ENCODE measurements around the gene SLC35D2.

The SLC35D2 gene

DNA sequence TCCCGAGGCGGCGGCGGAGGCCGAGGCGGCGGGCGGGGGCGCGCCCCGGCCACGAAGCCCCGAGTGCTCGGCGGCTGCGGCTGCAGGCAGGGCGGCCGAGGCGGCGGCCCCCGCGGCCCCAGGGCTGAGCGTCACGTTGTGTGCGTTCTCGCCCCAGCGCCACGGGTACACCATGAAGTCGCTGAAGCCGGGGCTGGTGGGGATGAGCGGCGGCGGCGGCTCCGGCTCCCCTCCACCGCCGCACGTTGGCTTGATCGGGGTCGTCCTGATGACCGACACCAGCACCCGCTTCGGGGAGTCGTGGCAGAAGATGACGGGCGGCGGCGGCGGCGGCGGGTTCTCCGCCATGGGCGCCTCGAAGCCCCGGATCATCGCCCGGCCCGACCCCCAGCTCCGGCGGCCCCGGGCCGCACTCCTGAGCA is 34.2 kb upstream of the SLC35D2 start:
- Histone ChIP-seq H3K4me1 (ENCODE audit: control insufficient read depth, insufficient read depth, low read length) (peaks cover 5% of the 10 kb centered on the region; the same call in 1 of the 2 replicates), H3K27ac (ENCODE audit: extremely low read depth, low read depth, low read length) (peak overlapping the region; percentile 98), H3K9me3 (ENCODE audit: control insufficient read depth, insufficient read depth, low read depth, low read length) (no peaks in the 10 kb centered on the region), H3K4me3 (ENCODE audit: low read depth, low read length) (peak overlapping the region; percentile 70), H3K36me3 (ENCODE audit: control insufficient read depth in 2 of 2, insufficient read depth in 1 of 2, low read length in 2 of 2) (peaks cover 0 to 7% of the 10 kb centered on the region in 2 experiments; a peak in 2 of 3 replicates)
- POLR2A ChIA-PET: no interaction called here
- TF ChIP-seq, protein P1, sequence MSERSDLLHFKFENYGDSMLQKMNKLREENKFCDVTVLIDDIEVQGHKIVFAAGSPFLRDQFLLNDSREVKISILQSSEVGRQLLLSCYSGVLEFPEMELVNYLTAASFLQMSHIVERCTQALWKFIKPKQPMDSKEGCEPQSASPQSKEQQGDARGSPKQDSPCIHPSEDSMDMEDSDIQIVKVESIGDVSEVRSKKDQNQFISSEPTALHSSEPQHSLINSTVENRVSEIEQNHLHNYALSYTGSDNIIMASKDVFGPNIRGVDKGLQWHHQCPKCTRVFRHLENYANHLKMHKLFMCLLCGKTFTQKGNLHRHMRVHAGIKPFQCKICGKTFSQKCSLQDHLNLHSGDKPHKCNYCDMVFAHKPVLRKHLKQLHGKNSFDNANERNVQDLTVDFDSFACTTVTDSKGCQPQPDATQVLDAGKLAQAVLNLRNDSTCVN (tag by site-specific recombination; optimal IDR thresholded peaks at IDR 0.05): peak; percentile 7
- TF ChIP-seq, protein P2, sequence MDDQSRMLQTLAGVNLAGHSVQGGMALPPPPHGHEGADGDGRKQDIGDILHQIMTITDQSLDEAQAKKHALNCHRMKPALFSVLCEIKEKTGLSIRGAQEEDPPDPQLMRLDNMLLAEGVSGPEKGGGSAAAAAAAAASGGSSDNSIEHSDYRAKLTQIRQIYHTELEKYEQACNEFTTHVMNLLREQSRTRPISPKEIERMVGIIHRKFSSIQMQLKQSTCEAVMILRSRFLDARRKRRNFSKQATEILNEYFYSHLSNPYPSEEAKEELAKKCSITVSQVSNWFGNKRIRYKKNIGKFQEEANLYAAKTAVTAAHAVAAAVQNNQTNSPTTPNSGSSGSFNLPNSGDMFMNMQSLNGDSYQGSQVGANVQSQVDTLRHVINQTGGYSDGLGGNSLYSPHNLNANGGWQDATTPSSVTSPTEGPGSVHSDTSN (CRISPR knock-in tag; IDR thresholded peaks at IDR 0.05): 0 out of 2 replicates have a peak, but pooled peaks have one; percentile 14
- no peak for TF ChIP-seq ZBTB48 (tag by site-specific recombination; IDR thresholded peaks at IDR 0.05)
- CTCF ChIA-PET: no interaction called here

DNA sequence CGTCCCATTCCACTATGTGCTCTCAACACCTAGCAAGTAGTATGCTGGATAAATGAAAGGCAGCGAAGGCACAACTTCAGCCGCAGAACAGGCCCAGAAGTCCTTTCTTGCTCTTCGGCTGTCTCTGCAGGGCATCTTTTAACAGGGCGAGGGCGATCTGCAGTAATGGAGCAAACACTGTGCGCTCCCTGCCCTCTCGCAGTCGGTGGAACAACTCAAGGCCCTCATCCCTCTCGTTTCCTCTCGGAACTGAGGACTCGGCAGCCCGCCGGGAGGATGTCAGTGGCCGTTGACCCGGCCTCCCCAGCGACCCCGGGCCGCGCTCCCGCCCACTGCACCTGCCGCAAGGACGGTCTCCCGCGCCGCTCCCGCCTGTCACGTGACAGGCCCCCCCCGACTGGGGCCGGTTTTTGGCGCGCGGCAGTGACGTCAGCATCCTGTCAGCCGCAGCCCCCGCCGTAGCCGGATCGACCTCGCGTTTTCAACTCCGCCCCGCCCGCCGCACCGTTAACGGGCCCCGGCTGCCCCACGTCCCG is 33.6 kb upstream of the SLC35D2 start:
- H3K9me3 ChIP-seq (ENCODE audit: control insufficient read depth, insufficient read depth, low read depth, low read length): no peaks in the 10 kb centered on the region
- POLR2A ChIA-PET: interaction anchor here (0.6 kb wide), 1 partner anchor 8 kb away, joined by 3 read pairs; no protein-coding TSS in a partner anchor
- peak overlapping the region; percentile 70 for H3K4me3 ChIP-seq (ENCODE audit: low read depth, low read length)
- H3K4me1 ChIP-seq (ENCODE audit: control insufficient read depth, insufficient read depth, low read length): peaks cover 5% of the 10 kb centered on the region; the same call in 1 of the 2 replicates
- CTCF ChIA-PET: no interaction called here
- H3K27ac ChIP-seq (ENCODE audit: extremely low read depth, low read depth, low read length): peak overlapping the region; percentile 98; the same call in 1 of the 2 replicates
- H3K36me3 ChIP-seq (ENCODE audit: control insufficient read depth in 2 of 2, insufficient read depth in 1 of 2, low read length in 2 of 2): peaks cover 0 to 7% of the 10 kb centered on the region in 2 experiments; a peak in 2 of 3 replicates
- TF ChIP-seq ZBTB8A (tag by site-specific recombination; IDR thresholded peaks at IDR 0.05) (peak; percentile 15; the same call in 1 of the 2 replicates), ZNF394 (tag by site-specific recombination; IDR thresholded peaks at IDR 0.05; ENCODE audit: borderline replicate concordance) (peak; percentile 36; the same call in 1 of the 2 replicates), SP7 (tag by site-specific recombination; IDR thresholded peaks at IDR 0.05) (peak; percentile 64), ZNF629 (tag by site-specific recombination; IDR thresholded peaks at IDR 0.05) (peak; percentile 78; the same call in 1 of the 2 replicates), GLIS1 (tag by site-specific recombination; IDR thresholded peaks at IDR 0.05) (peak; percentile 79), ZNF138 (tag by site-specific recombination; IDR thresholded peaks at IDR 0.05; ENCODE audit: borderline replicate concordance) (no peak), ZFP69B (tag by site-specific recombination; IDR thresholded peaks at IDR 0.05) (0 out of 2 replicates have a peak, but pooled peaks have one; percentile 28), ZFP37 (tag by site-specific recombination; IDR thresholded peaks at IDR 0.05) (no peak), ZNF24 (tag by site-specific recombination; IDR thresholded peaks at IDR 0.05) (peak; percentile 43; the same call in 1 of the 2 replicates), ZFHX2 (tag by site-specific recombination; conservative IDR thresholded peaks at IDR 0.05) (peak; percentile 68), ZNF341 (tag by site-specific recombination; IDR thresholded peaks at IDR 0.05; ENCODE audit: low read depth) (peak; percentile 30; the same call in 1 of the 2 replicates), ZIC2 (tag by site-specific recombination; IDR thresholded peaks at IDR 0.05) (peak; percentile 55), ZXDB (tag by site-specific recombination; IDR thresholded peaks at IDR 0.05) (peak; percentile 64), GLIS2 (tag by site-specific recombination; IDR thresholded peaks at IDR 0.05) (peak; percentile 92), HOXC10 (CRISPR knock-in tag; IDR thresholded peaks at IDR 0.05) (no peak)
- TF ChIP-seq, protein P2 (CRISPR knock-in tag; IDR thresholded peaks at IDR 0.05): peak; percentile 92
- TF ChIP-seq, protein P3, sequence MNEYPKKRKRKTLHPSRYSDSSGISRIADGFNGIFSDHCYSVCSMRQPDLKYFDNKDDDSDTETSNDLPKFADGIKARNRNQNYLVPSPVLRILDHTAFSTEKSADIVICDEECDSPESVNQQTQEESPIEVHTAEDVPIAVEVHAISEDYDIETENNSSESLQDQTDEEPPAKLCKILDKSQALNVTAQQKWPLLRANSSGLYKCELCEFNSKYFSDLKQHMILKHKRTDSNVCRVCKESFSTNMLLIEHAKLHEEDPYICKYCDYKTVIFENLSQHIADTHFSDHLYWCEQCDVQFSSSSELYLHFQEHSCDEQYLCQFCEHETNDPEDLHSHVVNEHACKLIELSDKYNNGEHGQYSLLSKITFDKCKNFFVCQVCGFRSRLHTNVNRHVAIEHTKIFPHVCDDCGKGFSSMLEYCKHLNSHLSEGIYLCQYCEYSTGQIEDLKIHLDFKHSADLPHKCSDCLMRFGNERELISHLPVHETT (tag by site-specific recombination; IDR thresholded peaks at IDR 0.05): 0 out of 2 replicates have a peak, but pooled peaks have one; percentile 28
- TF ChIP-seq, protein P4, sequence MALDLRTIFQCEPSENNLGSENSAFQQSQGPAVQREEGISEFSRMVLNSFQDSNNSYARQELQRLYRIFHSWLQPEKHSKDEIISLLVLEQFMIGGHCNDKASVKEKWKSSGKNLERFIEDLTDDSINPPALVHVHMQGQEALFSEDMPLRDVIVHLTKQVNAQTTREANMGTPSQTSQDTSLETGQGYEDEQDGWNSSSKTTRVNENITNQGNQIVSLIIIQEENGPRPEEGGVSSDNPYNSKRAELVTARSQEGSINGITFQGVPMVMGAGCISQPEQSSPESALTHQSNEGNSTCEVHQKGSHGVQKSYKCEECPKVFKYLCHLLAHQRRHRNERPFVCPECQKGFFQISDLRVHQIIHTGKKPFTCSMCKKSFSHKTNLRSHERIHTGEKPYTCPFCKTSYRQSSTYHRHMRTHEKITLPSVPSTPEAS (tag by site-specific recombination; IDR thresholded peaks at IDR 0.05): no peak
- TF ChIP-seq, protein P5, sequence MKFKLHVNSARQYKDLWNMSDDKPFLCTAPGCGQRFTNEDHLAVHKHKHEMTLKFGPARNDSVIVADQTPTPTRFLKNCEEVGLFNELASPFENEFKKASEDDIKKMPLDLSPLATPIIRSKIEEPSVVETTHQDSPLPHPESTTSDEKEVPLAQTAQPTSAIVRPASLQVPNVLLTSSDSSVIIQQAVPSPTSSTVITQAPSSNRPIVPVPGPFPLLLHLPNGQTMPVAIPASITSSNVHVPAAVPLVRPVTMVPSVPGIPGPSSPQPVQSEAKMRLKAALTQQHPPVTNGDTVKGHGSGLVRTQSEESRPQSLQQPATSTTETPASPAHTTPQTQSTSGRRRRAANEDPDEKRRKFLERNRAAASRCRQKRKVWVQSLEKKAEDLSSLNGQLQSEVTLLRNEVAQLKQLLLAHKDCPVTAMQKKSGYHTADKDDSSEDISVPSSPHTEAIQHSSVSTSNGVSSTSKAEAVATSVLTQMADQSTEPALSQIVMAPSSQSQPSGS (tag by site-specific recombination; IDR thresholded peaks at IDR 0.05; ENCODE audit: low read depth): peak; percentile 88
- TF ChIP-seq, protein P6, sequence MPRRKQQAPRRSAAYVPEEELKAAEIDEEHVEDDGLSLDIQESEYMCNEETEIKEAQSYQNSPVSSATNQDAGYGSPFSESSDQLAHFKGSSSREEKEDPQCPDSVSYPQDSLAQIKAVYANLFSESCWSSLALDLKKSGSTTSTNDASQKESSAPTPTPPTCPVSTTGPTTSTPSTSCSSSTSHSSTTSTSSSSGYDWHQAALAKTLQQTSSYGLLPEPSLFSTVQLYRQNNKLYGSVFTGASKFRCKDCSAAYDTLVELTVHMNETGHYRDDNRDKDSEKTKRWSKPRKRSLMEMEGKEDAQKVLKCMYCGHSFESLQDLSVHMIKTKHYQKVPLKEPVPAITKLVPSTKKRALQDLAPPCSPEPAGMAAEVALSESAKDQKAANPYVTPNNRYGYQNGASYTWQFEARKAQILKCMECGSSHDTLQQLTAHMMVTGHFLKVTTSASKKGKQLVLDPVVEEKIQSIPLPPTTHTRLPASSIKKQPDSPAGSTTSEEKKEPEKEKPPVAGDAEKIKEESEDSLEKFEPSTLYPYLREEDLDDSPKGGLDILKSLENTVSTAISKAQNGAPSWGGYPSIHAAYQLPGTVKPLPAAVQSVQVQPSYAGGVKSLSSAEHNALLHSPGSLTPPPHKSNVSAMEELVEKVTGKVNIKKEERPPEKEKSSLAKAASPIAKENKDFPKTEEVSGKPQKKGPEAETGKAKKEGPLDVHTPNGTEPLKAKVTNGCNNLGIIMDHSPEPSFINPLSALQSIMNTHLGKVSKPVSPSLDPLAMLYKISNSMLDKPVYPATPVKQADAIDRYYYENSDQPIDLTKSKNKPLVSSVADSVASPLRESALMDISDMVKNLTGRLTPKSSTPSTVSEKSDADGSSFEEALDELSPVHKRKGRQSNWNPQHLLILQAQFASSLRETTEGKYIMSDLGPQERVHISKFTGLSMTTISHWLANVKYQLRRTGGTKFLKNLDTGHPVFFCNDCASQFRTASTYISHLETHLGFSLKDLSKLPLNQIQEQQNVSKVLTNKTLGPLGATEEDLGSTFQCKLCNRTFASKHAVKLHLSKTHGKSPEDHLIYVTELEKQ (tag by site-specific recombination; IDR thresholded peaks at IDR 0.05; ENCODE audit: borderline replicate concordance): peak; percentile 45; the same call in 1 of the 2 replicates

Measured in HEK293 (cell line).